Psoas muscle (tissue), 8 donors: ENCODE measurements around the gene SMYD1. TPM values are rescaled to one million over a fixed set of nuclear protein-coding genes. Genes with fewer than 3 reads are reported as not detected.

Experiments used
- ATAC-seq, 4 donors: fragments of 200-7000 bp; cut with Tn5 transposase; one replicate each; pipeline ENCODE4 v1.9.1; 2020; ENCODE audit warnings: moderate library complexity in 3 of 4, mild to moderate bottlenecking in 2 of 4
- DNase-seq, 2 donors: peaks; one replicate each; pipeline ENCODE4 v3.0.0-alpha.2; 2020
- H3K27ac ChIP-seq: fragments of 200-600 bp; one replicate; pipeline ENCODE4 v1.8.0; 2022
- H3K27me3 ChIP-seq, 3 donors: fragments of 200-600 bp in 1 of 3; one replicate each; pipeline versions ENCODE4 v1.6.1 to v1.8.0; 2013 to 2022; ENCODE audit warnings: low read length in 2 of 3, mild to moderate bottlenecking in 2 of 3, moderate library complexity in 1 of 3; ENCODE audit not compliant: insufficient read depth in 3 of 3
- H3K36me3 ChIP-seq, 2 donors: fragments of 200-600 bp in 1 of 2; one replicate each; pipeline versions ENCODE4 v1.6.1 to v1.8.0; 2013 to 2022; ENCODE audit warnings: low read depth in 1 of 2, mild to moderate bottlenecking in 1 of 2, moderate library complexity in 1 of 2; ENCODE audit not compliant: insufficient read depth in 1 of 2
- H3K4me1 ChIP-seq: fragments of 200-600 bp; one replicate; pipeline ENCODE4 v1.8.0; 2022
- H3K4me3 ChIP-seq: fragments of 200-600 bp; one replicate; pipeline ENCODE4 v1.8.0; 2022; ENCODE audit warnings: mild to moderate bottlenecking
- H3K9me3 ChIP-seq: fragments of 200-600 bp; one replicate; pipeline ENCODE4 v1.8.0; 2022
- CTCF ChIP-seq: fragments of 200-600 bp; IDR thresholded peaks from one replicate; pipeline ENCODE4 v1.8.0; 2022; ENCODE audit warnings: antibody characterized with exemption
- WGBS, 3 donors: extraction: QIAGEN DNeasy Blood & Tissue Kit; methylation state at CpG; one replicate each; pipeline versions ENCODE4 v1.1.6 to v1.1.7; 2013; 5-methylcytosine and 5-hydroxymethylcytosine counted together
- intact Hi-C, 2 donors: fragments of 100-400 bp; cut with DNase I; formaldehyde crosslinking; loops; one replicate each; pipeline versions ENCODE4 v1.11.0 to v1.14.2; 2022
- polyA plus RNA-seq, 3 donors: library from polyadenylated mRNA; stranded (reverse); fragments of 200-250 nt; gene quantifications; one replicate each; pipeline ENCODE4 v1.2.3, GENCODE V29; 2013
- total RNA-seq, 4 donors: library from RNA; stranded (reverse); fragmentation: NEBNext Ultra II Directional in 2 of 4; extraction: Animal tissue kit (Norgen Biotek cat#: 25700) in 2 of 4; gene quantifications; one replicate each; pipeline versions ENCODE4 v1.2.1 to v1.2.4, GENCODE V29; 2021 to 2023
- donor health status: healthy with polysubstance abuse.
- donor health status: DM: no; HTN: no; CAD: no; lungs with moderate emphysema.
- donor health status: Bipolar disorder and iron deficiency.
- donor health status: healthy.
- donor health status: DM: yes; HTN: yes; CAD: no.
- donor health status: DM: no; HTN: no; CAD: no.
- donor health status: DM: no; HTN: no; CAD: no.
- donor health status: DM: yes; HTN: yes; CAD: no.

SMYD1 gene
- total and polyA plus RNA-seq, 7 donors = 8.0 to 325 (median 143) TPM

GRCh38 chr2:88159481-88159880 is 91.9 kb downstream of the SMYD1 start:
- intact Hi-C loops = no loop called here
- ATAC-seq (peak in 2 of 4 donors; percentile 32 to 55), DNase-seq (no peak)
- 58 to 75% (median 61%) methylated on average over 3 of the region's 3 CpGs for WGBS, 3 donors
- H3K4me1 ChIP-seq = no peaks in the 10 kb centered on the region
- H3K9me3 ChIP-seq = no peaks in the 10 kb centered on the region
- no peak for TF ChIP-seq CTCF
- H3K4me3 ChIP-seq = no peak overlapping the region
- H3K27me3 ChIP-seq = no peaks in the 10 kb centered on the region
- no peak overlapping the region for H3K27ac ChIP-seq
- no peaks in the 10 kb centered on the region for H3K36me3 ChIP-seq

DNA sequence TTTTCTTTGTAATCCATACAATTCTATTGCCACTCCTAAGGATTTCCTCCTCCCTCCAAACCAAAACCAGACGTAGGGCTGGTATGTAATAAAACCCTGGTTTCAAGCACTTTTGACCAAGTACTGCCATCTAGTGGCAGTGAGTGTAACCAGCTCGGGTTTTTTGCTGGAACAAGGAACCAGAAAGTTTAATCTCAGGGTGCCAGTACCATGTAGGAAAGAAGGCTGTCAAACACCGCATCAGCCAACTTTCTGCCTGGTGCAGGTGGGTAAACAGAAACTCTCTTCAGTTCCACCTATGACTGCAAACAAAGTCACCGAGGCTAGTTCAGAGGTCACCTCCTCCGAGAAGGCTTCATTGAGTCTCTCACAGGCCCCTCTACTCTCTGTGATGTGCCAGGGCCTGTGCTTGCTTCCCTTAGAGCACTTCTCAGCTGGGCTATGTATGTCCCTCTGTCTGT is 92.4 kb downstream of the SMYD1 start:
- peak; percentile 89 for TF ChIP-seq CTCF
- DNase-seq (no peak), ATAC-seq (peak; percentile 79 to 92 (median 88))
- WGBS, 3 donors = 21 to 30% (median 22%) methylated on average over 5 of the region's 5 CpGs
- Histone ChIP-seq H3K27me3 (no peaks in the 10 kb centered on the region), H3K27ac (no peak overlapping the region), H3K4me3 (no peak overlapping the region), H3K4me1 (peaks cover 3% of the 10 kb centered on the region), H3K36me3 (no peaks in the 10 kb centered on the region), H3K9me3 (no peaks in the 10 kb centered on the region)
- intact Hi-C loops = loop anchor here (1.0 to 5.0 kb wide), 3 partner anchors 53 to 101 kb away; no protein-coding TSS in a partner anchor

DNA sequence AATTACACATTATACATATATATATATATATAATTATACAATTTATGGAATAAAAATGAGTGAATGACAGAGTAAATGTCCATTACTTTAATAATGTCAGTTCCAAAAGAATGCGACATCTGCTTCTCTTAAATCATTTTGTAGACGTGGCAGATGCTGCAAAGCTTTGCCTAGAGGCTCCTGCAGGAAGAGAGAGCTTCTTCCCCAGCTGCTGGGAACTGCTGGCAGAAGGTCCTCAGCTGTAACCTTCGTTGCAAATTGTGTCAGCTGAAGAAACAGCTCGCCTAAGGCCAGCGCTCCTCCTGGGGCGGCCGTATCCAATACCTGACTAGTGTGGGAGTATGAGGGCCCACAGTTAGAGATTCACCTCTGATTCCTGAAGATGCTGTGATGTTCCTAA is 92.9 kb downstream of the SMYD1 start:
- ATAC-seq (peak in 1 of 4 donors; percentile 6), DNase-seq (no peak)
- WGBS, 3 donors = 49 to 69% (median 57%) methylated on average over 7 of the region's 7 CpGs
- no peaks in the 10 kb centered on the region for H3K36me3 ChIP-seq
- H3K4me1 ChIP-seq = peaks cover 8% of the 10 kb centered on the region
- intact Hi-C loops = loop anchor here (1.0 to 5.0 kb wide), 3 partner anchors 53 to 102 kb away; no protein-coding TSS in a partner anchor
- no peak for TF ChIP-seq CTCF
- no peak overlapping the region for H3K4me3 ChIP-seq
- no peaks in the 10 kb centered on the region for H3K9me3 ChIP-seq
- no peak overlapping the region for H3K27ac ChIP-seq
- H3K27me3 ChIP-seq = no peaks in the 10 kb centered on the region

DNA sequence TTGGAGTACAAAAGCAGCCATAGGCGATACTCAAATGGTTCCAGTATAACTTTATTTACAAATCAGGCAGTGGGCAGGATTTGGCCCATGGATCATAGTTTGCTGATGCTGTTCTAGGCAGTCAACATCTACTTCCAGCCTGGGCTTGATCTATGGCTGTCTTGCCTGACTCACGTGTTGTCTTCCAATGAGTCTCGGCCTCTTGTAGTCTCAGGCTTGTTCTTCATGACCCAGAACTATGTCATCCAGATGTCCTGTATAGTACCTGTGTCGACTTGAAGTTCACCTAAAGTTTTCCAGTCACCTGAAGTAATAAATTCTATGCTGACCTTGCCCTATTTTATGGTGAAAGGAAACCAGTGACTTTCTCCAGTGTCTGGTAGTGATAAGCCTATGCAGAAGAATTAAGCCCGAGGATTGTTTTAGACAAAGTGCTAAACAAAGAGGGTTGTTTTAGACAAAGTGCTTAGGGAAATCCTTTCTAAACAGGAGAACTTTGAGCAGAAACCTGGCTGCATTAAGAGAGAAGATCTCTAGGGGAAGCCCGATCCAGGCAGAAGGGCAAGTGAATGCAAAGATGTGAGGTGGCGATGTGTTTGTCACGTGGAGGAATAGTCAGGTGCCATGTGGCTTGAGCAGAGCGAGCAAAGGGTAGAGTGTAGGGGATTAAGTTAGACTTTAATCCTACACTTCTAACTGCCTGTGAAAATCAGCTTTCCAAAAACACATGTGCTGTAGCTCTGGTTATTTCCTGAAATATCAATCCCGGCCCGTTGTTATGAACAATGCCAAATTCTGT is 94.0 kb downstream of the SMYD1 start:
- Histone ChIP-seq H3K36me3 (no peaks in the 10 kb centered on the region), H3K9me3 (no peaks in the 10 kb centered on the region), H3K27ac (no peak overlapping the region), H3K27me3 (no peaks in the 10 kb centered on the region), H3K4me1 (peaks cover 19% of the 10 kb centered on the region), H3K4me3 (no peak overlapping the region)
- no peak for TF ChIP-seq CTCF
- intact Hi-C loops = loop anchor here in 1 of 2 donors (2.0 to 5.0 kb wide), 2 partner anchors 54 to 103 kb away; no protein-coding TSS in a partner anchor
- ATAC-seq (no peak), DNase-seq (no peak)
- 82 to 87% (median 86%) methylated on average over 11 of the region's 11 CpGs for WGBS, 3 donors

Other genes starting within 250 kb of the SMYD1 start
- 1 to 10 TPM in 3 of 4 donors, not detected in 1; 1.2 to 4.1 (median 2.0) TPM for gene RGPD2, start 242.0 kb upstream of the SMYD1 start, total RNA-seq
- gene RGPD2, start 242.0 kb upstream of the SMYD1 start, polyA plus RNA-seq = under 1 TPM; 0.23 to 0.76 (median 0.40) TPM
- gene RNU2-63P, start 51.3 kb upstream of the SMYD1 start, total RNA-seq = 1 to 10 TPM in 1 of 4 donors, not detected in 3; 5.0 TPM
- not detected for gene RNU2-63P, start 51.3 kb upstream of the SMYD1 start, polyA plus RNA-seq
- gene KRCC1, start 12.0 kb upstream of the SMYD1 start, total RNA-seq = 10 to 100 TPM; 10.8 to 24.1 (median 18.7) TPM
- 10 to 100 TPM; 19.1 to 44.4 (median 20.1) TPM for gene KRCC1, start 12.0 kb upstream of the SMYD1 start, polyA plus RNA-seq
- gene FABP1, start 60.2 kb downstream of the SMYD1 start, total RNA-seq = under 1 TPM in 3 of 4 donors, not detected in 1; 0.52 to 0.89 (median 0.65) TPM
- gene FABP1, start 60.2 kb downstream of the SMYD1 start, polyA plus RNA-seq = 1 to 10 TPM in 2 of 3 donors, not detected in 1; 1.6 to 4.5 TPM
- gene THNSL2, start 102.5 kb downstream of the SMYD1 start, total RNA-seq = 10 to 100 TPM; 49.6 to 71.7 (median 58.0) TPM
- 10 to 100 TPM; 12.4 to 50.2 (median 40.3) TPM for gene THNSL2, start 102.5 kb downstream of the SMYD1 start, polyA plus RNA-seq